Mucosa of descending colon (tissue), 3 donors: ENCODE data around the gene RAI14. TPM values are rescaled to one million over a fixed set of nuclear protein-coding genes. Genes with fewer than 3 reads are reported as not detected.
"Not testable (repeated sequence)": the region's sequence is repeated elsewhere in the genome, so short reads cannot be mapped to it uniquely, and the experiment has no call there.

Experiments
- ATAC-seq: fragments of 200-7000 bp; cut with Tn5 transposase; one replicate; pipeline ENCODE4 v1.9.1; 2020; ENCODE audit warnings: mild to moderate bottlenecking, moderate library complexity
- DNase-seq, 3 donors: peaks; one replicate each; pipeline ENCODE4 v3.0.0-alpha.2; 2020
- H3K36me3 ChIP-seq: fragments of 200-600 bp; one replicate; pipeline ENCODE4 v1.8.0; 2021; ENCODE audit warnings: low read depth, mild to moderate bottlenecking
- H3K4me1 ChIP-seq: fragments of 200-600 bp; one replicate; pipeline ENCODE4 v1.8.0; 2021; ENCODE audit warnings: low read depth, mild to moderate bottlenecking
- H3K4me3 ChIP-seq: fragments of 200-600 bp; one replicate; pipeline ENCODE4 v1.8.0; 2021; ENCODE audit warnings: mild to moderate bottlenecking
- H3K9me3 ChIP-seq: fragments of 200-600 bp; one replicate; pipeline ENCODE4 v1.8.0; 2021; ENCODE audit warnings: mild to moderate bottlenecking
- CTCF ChIP-seq: fragments of 200-600 bp; IDR thresholded peaks from one replicate; pipeline ENCODE4 v1.8.0; 2022; ENCODE audit warnings: antibody characterized with exemption, mild to moderate bottlenecking
- intact Hi-C, 2 donors: fragments of 100-400 bp; cut with DNase I in 1 of 2; cut with micrococcal nuclease in 1 of 2; formaldehyde crosslinking; loops; one replicate each; pipeline versions ENCODE4 v1.11.0 to v1.11.1; 2022; cut with DNase I, micrococcal nuclease
- total RNA-seq, 3 donors: library from RNA; stranded (reverse); fragmentation: NEBNext Ultra II Directional in 2 of 3; extraction: Animal tissue kit (Norgen Biotek cat#: 25700) in 2 of 3; gene quantifications; one replicate each; pipeline versions ENCODE4 v1.2.1 to v1.2.4, GENCODE V29; 2021 to 2023
- donor health status: DM: no; HTN: no; CAD: no; lungs with moderate emphysema.
- donor health status: DM: no; HTN: no; CAD: no.
- donor health status: DM: no; HTN: yes; CAD: no.

RAI14 gene
- total RNA-seq, 3 donors from 2014 or later, result 14.0 to 41.0 (median 23.4) TPM

DNA sequence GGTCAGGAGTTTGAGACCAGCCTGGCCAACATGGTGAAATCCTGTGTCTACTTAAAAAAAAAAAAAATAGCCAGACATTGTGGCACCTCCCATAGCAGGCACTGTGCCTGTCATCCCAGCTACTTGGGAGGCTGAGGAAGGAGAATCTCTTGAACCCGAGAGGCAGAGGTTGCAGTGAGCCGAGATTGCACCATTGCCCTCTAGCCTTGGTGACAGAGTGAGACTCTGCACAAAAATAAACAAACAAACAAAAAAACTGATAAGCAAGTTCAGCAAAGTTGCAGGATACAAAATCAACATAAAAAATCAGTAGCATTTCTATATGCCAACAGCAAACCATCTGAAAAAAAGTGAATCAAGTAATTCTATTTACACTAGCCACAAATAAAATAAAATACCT is 118.0 kb downstream of the RAI14 start:
- Histone ChIP-seq H3K36me3 (no peaks in the 10 kb centered on the region), H3K4me3 (no peak overlapping the region), H3K4me1 (no peaks in the 10 kb centered on the region), H3K9me3 (peaks cover 4% of the 10 kb centered on the region)
- ATAC-seq (no peak), DNase-seq (no peak)
- no peak for TF ChIP-seq CTCF
- intact Hi-C loops, result no loop called here

DNA sequence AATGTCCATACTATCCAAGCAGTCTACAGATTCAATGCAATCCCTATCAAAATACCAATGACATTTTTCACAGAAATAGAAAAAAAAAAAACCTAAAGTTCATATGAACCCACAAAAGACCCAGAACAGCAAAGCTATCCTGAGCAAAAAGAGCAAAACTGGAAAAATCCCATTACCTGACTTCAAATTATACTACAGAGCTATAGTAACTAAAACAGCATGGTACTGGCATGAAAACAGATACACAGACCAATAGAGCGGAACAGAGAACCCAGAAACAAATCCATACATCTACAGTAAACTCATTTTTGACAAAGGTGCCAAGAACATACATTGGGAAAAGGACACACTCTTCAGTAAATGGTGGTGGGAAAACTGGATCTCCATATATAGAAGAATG is 118.5 kb downstream of the RAI14 start:
- DNase-seq, intact Hi-C loops: not testable (repeated sequence)

GRCh38 chr5:34775886-34776285 is 119.8 kb downstream of the RAI14 start:
- ATAC-seq (no peak), DNase-seq (no peak)
- TF ChIP-seq CTCF, result no peak
- intact Hi-C loops, result no loop called here
- H3K36me3 ChIP-seq, result no peaks in the 10 kb centered on the region
- H3K9me3 ChIP-seq, result peaks cover 6% of the 10 kb centered on the region
- H3K4me1 ChIP-seq, result no peaks in the 10 kb centered on the region
- H3K4me3 ChIP-seq, result no peak overlapping the region

More for the DNA sequence above, 118.5 kb downstream of the RAI14 start:
- ATAC-seq, H3K4me3 ChIP-seq, H3K4me1 ChIP-seq, H3K9me3 ChIP-seq, H3K36me3 ChIP-seq: not testable (repeated sequence)

DNA sequence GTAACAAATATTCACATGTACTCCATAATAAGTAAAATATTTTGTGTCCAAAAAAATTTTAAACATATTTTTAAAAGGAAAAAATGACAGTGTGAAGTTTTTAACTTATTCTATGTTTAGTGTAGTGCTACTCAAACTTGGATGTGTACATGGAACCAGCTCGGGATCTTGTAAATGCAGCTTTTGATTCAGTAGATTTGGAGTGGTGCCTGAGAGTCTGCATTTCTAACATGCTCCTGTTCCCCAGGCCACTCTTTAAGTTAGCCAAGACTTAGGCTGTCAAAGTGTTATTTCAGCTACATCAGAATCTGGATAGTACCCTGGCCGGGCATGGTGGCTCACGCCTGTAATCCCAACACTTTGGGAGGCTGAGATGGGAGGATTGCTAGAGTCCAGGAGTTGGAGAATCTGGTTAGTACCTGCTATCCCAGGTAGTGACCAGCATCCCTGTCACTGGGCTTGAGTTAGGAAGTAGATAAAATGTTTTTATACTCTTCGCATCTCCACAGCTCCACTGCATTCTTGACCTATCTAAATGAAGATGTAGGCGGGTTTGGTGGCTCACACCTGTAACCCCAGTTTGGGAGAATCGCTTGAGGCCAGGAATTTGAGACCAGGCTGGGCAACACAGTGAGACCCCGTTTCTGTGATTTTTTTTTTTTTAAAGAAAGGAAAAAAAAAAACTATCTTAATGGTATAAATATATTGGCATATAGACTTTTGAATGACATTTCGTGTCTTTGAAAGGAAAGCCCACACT is 122.1 kb downstream of the RAI14 start:
- no peak for DNase-seq
- no peaks in the 10 kb centered on the region for H3K36me3 ChIP-seq
- TF ChIP-seq CTCF, result no peak
- H3K4me3 ChIP-seq, result no peak overlapping the region
- no peaks in the 10 kb centered on the region for H3K4me1 ChIP-seq
- intact Hi-C loops, result no loop called here
- peaks cover 6% of the 10 kb centered on the region for H3K9me3 ChIP-seq
- ATAC-seq, result no peak

GRCh38 chr5:34783892-34784291 is 127.8 kb downstream of the RAI14 start:
- H3K4me1 ChIP-seq, intact Hi-C loops, H3K9me3 ChIP-seq, H3K36me3 ChIP-seq, DNase-seq, ATAC-seq, H3K4me3 ChIP-seq: not testable (repeated sequence)

DNA sequence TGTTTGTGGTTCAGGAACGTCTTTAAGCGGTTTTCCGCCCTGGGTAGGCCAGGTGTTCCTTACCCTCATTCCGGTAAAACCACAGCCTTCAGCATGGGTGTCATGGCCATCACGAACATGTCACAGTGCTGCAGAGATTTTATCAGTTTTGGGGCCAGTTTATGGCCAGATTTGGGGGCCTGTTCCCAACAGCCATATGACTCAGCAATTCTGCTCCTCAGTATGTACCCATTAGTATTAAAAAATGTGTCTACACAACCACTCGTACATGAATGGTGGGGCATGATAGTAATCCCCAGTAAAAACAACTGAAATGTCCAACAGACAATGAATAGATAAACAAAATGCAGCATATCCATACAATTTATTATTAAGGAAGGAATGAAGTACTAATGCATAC is 130.9 kb downstream of the RAI14 start:
- ATAC-seq, result no peak

More for the DNA sequence above, 130.9 kb downstream of the RAI14 start:
- Histone ChIP-seq H3K36me3 (no peaks in the 10 kb centered on the region), H3K9me3 (no peaks in the 10 kb centered on the region), H3K4me3 (no peak overlapping the region), H3K4me1 (no peaks in the 10 kb centered on the region)
- no peak for DNase-seq
- no peak for TF ChIP-seq CTCF
- intact Hi-C loops, result no loop called here
